ENCODE data around the gene C14orf119. TPM values are rescaled to one million over a fixed set of nuclear protein-coding genes. Genes with fewer than 3 reads are reported as not detected.

C14orf119 gene
- total RNA-seq, 4 donors from 2014 or later: 22.3 to 45.0 (median 41.7) TPM

DNA sequence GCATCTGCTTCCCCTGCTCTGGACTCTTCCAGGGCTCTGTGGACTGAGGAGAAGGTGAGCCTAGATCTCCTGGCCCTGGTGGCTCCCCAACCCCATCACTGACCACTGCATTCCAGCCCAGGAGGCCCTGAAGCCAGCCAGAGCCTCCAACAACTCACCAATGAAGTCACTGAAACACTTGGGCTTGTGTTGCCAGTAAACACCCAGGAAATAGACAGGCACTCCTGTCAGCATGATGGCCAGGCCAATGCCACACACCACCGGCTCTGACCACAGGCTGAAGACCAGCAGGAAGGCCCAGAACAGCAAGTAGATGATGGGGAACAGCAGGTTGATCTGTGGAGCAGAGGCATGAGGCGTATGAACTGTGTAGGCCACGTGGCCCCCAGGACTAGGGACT, 32.6 kb downstream of the C14orf119 start:
- TF ChIP-seq, protein P1, sequence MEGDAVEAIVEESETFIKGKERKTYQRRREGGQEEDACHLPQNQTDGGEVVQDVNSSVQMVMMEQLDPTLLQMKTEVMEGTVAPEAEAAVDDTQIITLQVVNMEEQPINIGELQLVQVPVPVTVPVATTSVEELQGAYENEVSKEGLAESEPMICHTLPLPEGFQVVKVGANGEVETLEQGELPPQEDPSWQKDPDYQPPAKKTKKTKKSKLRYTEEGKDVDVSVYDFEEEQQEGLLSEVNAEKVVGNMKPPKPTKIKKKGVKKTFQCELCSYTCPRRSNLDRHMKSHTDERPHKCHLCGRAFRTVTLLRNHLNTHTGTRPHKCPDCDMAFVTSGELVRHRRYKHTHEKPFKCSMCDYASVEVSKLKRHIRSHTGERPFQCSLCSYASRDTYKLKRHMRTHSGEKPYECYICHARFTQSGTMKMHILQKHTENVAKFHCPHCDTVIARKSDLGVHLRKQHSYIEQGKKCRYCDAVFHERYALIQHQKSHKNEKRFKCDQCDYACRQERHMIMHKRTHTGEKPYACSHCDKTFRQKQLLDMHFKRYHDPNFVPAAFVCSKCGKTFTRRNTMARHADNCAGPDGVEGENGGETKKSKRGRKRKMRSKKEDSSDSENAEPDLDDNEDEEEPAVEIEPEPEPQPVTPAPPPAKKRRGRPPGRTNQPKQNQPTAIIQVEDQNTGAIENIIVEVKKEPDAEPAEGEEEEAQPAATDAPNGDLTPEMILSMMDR (IDR thresholded peaks at IDR 0.05; ENCODE audit: low read depth): no peak

DNA sequence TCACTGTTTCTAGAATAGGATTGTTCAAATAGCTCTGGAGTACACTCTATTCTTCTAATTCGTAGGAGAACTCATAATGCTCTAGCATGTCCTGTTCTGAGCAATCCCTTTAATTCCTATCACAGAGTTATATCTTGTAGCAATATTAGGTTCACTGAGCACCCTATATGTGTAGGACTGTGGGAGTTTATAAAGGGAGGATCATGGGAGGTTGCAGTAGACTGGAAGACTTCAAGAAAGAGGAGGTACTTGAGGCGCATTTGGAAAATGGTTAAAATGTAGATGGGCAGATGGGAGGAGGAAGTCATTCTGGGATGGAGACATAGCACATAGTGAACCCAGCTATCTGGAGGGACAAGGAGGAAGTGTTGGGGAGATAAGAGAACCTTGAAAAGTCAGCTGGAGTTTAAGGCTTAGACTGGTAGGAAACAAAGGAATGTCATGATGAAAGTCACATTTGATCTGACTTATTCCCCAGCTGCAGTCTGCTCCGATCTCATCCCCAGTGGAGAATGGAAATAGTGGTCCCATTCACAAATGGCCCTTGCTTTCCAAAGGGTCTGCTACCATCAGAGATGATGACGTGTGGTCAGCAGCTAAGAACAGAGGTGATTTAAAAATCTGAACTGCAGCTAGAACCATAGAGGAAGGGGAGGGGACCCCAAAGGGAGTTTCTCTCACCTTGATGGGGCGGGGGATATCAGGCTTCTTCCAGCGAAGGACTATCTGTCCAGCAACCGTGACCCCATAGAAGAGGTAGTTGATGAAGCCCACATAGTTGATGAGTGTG, 33.9 kb downstream of the C14orf119 start:
- TF ChIP-seq, protein P1 (IDR thresholded peaks at IDR 0.05; ENCODE audit: low read depth): no peak

DNA sequence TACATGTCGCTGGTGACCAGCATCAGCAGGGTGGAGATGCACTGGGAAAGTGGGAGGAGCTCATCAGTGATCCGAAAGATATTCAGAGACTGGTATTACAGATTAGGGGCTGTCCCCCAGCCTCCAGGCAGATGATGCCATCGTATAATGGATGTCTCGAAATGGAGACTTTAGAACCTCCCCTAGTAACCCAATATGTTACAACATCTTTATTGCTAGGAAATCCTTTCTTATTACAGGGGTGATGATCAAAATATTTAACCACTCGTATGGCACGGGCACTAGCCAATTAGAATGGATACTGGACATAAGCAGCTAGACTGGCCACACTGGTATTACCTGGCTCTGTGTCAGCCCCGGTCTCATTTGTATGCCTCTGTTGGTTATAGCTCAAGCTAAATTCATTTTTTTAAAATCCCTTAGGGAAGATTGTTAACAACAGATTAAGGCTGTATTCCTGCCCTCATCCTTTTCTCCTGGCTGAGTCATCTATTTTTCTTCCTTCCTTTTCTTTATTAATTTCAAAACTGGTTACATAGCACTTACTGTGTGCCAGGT, 34.5 kb downstream of the C14orf119 start:
- TF ChIP-seq, protein P1 (IDR thresholded peaks at IDR 0.05; ENCODE audit: low read depth): no peak

GRCh38 chr14:23130871-23131270, 35.6 kb downstream of the C14orf119 start:
- TF ChIP-seq, protein P1 (IDR thresholded peaks at IDR 0.05; ENCODE audit: low read depth): no peak

DNA sequence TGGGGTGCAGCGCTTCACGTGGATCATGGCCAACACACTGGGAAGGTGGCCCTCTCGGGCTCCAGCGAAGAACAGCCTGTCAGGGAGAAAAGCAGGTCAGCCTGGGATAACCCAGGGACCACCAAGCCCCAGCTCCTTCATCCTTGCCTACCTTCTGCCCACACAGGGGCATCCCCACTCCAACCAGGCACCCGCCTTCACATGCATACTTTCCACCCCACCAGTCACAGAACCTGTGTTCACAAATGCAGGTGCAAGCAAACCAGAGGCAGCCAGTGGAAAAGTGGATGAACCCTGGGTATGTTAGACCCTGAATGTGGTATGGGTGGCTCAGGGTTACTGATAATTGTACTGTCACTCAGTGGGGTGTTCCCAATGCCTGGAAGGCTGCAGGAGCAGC, 36.2 kb downstream of the C14orf119 start:
- TF ChIP-seq, protein P1 (IDR thresholded peaks at IDR 0.05; ENCODE audit: low read depth): no peak

DNA sequence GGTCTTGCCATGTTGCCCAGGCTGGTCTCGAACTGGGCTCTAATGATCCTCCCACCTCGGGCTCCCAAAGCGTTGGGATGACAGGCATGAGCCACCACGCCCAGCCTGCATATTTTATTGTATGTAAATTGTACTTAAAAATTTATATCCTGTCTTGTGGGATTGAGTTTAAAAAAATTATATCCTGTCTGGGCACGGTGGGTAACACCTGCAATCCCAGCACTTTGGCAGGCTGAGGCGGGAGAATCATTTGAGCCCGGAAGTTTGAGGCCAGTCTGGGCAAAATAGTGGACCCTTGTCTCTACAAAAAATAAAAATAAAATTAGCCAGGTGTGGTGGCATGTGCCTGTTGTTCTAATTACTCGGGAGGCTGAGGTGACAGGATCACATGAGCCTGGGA, 37.7 kb downstream of the C14orf119 start:
- TF ChIP-seq, protein P1 (IDR thresholded peaks at IDR 0.05; ENCODE audit: low read depth): no peak

- TF ChIP-seq, protein P1 (IDR thresholded peaks at IDR 0.05; ENCODE audit: low read depth): no peak
Observed at GRCh38 chr14:23136566-23137133, 41.3 kb downstream of the C14orf119 start.
